ENCODE results near the gene FSCN2.

DNA sequence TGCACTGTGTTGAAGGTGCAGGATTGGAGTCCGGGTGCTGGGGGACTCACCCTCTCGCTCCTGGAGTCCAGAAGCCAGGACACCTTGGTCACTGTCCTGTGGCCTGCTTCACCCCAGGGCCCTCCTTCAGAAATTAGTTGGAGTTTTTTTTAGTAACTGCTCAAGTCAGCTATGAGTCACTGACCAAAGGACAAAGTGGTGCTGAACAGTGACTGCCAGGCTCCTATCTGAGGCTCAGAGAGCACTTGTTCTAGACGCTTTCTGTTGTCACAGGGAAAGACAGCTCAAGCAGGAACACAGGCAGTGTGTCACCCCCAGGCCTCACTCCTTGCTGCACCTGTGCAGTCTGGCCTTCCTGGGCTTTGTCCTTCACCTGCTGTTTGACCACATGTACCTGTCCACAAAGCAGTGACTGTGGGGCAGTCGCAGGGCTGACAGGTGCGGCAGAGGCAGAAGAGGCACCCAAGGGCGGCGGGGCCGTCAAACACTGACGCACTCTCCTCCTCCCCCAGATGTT, 28.1 kb downstream of the FSCN2 start:
- TF ChIP-seq, protein P1, sequence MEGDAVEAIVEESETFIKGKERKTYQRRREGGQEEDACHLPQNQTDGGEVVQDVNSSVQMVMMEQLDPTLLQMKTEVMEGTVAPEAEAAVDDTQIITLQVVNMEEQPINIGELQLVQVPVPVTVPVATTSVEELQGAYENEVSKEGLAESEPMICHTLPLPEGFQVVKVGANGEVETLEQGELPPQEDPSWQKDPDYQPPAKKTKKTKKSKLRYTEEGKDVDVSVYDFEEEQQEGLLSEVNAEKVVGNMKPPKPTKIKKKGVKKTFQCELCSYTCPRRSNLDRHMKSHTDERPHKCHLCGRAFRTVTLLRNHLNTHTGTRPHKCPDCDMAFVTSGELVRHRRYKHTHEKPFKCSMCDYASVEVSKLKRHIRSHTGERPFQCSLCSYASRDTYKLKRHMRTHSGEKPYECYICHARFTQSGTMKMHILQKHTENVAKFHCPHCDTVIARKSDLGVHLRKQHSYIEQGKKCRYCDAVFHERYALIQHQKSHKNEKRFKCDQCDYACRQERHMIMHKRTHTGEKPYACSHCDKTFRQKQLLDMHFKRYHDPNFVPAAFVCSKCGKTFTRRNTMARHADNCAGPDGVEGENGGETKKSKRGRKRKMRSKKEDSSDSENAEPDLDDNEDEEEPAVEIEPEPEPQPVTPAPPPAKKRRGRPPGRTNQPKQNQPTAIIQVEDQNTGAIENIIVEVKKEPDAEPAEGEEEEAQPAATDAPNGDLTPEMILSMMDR (IDR thresholded peaks at IDR 0.05): no peak
- no peak for TF ChIP-seq POLR2A (IDR thresholded peaks at IDR 0.05)

Data from body of pancreas (tissue), 4 donors.